Hepatocyte (in vitro differentiated cells): ENCODE results near the gene ZFYVE9. TPM values are rescaled to one million over a fixed set of nuclear protein-coding genes. Genes with fewer than 3 reads are reported as not detected.
A peak's percentile ranks its signal among the peaks of the same experiment; 100 is the strongest.
"Not testable (repeated sequence)": the region's sequence is repeated elsewhere in the genome, so short reads cannot be mapped to it uniquely, and the experiment has no call there.

ENCODE experiments used
- DNase-seq: peaks from one replicate; pipeline ENCODE4 v3.0.0-alpha.2; 2016; ENCODE audit warnings: low spot score
- H2AFZ ChIP-seq: fragments of 200-600 bp; sonication (generic); 2 replicates; pipeline ENCODE4 v1.6.0; 2016; ENCODE audit warnings: antibody characterized with exemption, mild to moderate bottlenecking
- H3K27ac ChIP-seq: fragments of 200-600 bp; sonication (generic); 2 replicates; pipeline ENCODE4 v1.5.1; 2016; ENCODE audit warnings: mild to moderate bottlenecking
- H3K27me3 ChIP-seq: fragments of 200-600 bp; sonication (generic); 2 replicates; pipeline ENCODE4 v1.6.1; 2016
- H3K36me3 ChIP-seq: fragments of 200-600 bp; sonication (generic); replicated peaks from 2 replicates; pipeline ENCODE4 v1.5.1; 2016; ENCODE audit warnings: low read depth; ENCODE audit not compliant: insufficient read depth
- H3K4me1 ChIP-seq: fragments of 200-600 bp; sonication (generic); 2 replicates; pipeline ENCODE4 v1.5.1; 2016; ENCODE audit warnings: mild to moderate bottlenecking, moderate library complexity; ENCODE audit not compliant: insufficient read depth
- H3K4me2 ChIP-seq: fragments of 200-600 bp; sonication (generic); 2 replicates; pipeline ENCODE4 v1.6.0; 2016
- H3K4me3 ChIP-seq: fragments of 200-600 bp; sonication (generic); 2 replicates; pipeline ENCODE4 v1.5.1; 2016; ENCODE audit warnings: mild to moderate bottlenecking
- H3K79me2 ChIP-seq: fragments of 200-600 bp; sonication (generic); 2 replicates; pipeline ENCODE4 v1.6.0; 2017; ENCODE audit warnings: mild to moderate bottlenecking
- H3K9me2 ChIP-seq: fragments of 200-600 bp; sonication (generic); replicated peaks from 2 replicates; pipeline ENCODE4 v1.6.0; 2017; ENCODE audit warnings: mild to moderate bottlenecking; ENCODE audit not compliant: insufficient read depth
- H3K9me3 ChIP-seq: fragments of 200-600 bp; sonication (generic); 2 replicates; pipeline ENCODE4 v1.5.1; 2016; ENCODE audit warnings: low read depth, mild to moderate bottlenecking
- H4K20me1 ChIP-seq: fragments of 200-600 bp; sonication (generic); 2 replicates; pipeline ENCODE4 v1.6.0; 2016; ENCODE audit warnings: mild to moderate bottlenecking; ENCODE audit not compliant: insufficient read depth, poor library complexity, severe bottlenecking
- CTCF ChIP-seq: fragments of 200-600 bp; sonication (generic); IDR thresholded peaks from 2 replicates; pipeline ENCODE4 v1.5.1; 2016; ENCODE audit warnings: antibody characterized with exemption, mild to moderate bottlenecking; ENCODE audit not compliant: poor library complexity
- EZH2 ChIP-seq: fragments of 200-600 bp; sonication (generic); IDR thresholded peaks from 2 replicates; pipeline ENCODE4 v1.6.1; 2016; ENCODE audit warnings: antibody characterized with exemption, mild to moderate bottlenecking, borderline replicate concordance
- EZH2phosphoT487 ChIP-seq: fragments of 200-600 bp; sonication (generic); IDR thresholded peaks from one replicate; pipeline ENCODE4 v1.6.1; 2018; ENCODE audit warnings: antibody characterized with exemption, mild to moderate bottlenecking, low read depth, moderate library complexity; ENCODE audit not compliant: unreplicated experiment, severe bottlenecking
- WGBS: methylation state at CpG from one replicate; pipeline ENCODE4 v1.1.6; 2016; ENCODE audit warnings: low lambda C conversion rate; ENCODE audit errors: missing lambda C conversion rate; 5-methylcytosine and 5-hydroxymethylcytosine counted together
- polyA plus RNA-seq: library from polyadenylated mRNA; unstranded; fragments of >200 nt; fragmentation: Nextera tagmentation; extraction: Ambion mirVana; gene quantifications from 2 replicates; pipeline ENCODE4 v1.2.1, GENCODE V29; 2016
- total RNA-seq: library from RNA; depleted of rRNA; stranded (reverse); fragments of >200 nt; gene quantifications from 2 replicates; pipeline ENCODE4 v1.2.3, GENCODE V29; 2014

ZFYVE9 gene
- total RNA-seq (29.0 and 31.0 TPM in 2 replicates), polyA plus RNA-seq (3.2 and 4.6 TPM in 2 replicates)

- H3K4me3 ChIP-seq: peak within 1 kb of the TSS; percentile 93
- H3K4me2 ChIP-seq: peak within 1 kb of the TSS; percentile 91
- no peaks in the 10 kb centered on the region for H3K27me3 ChIP-seq
- H3K36me3 ChIP-seq: no peaks in the 10 kb centered on the region
- H4K20me1 ChIP-seq: peaks cover 3% of the 10 kb centered on the region
- H3K9me3 ChIP-seq: no peaks in the 10 kb centered on the region
- peaks cover 11% of the 10 kb centered on the region for H3K4me1 ChIP-seq
- peak within 1 kb of the TSS; percentile 100 for H2AFZ ChIP-seq
- 1% methylated on average over 68 of the region's 72 CpGs for WGBS
- H3K27ac ChIP-seq: peak within 1 kb of the TSS; percentile 98
- DNase-seq: peak; percentile 93
- no peaks in the 10 kb centered on the region for H3K9me2 ChIP-seq
- no peak for TF ChIP-seq EZH2phosphoT487
- peak; percentile 57 for TF ChIP-seq CTCF
- TF ChIP-seq EZH2: no peak
- peaks cover 39% of the 10 kb centered on the region for H3K79me2 ChIP-seq
Measured at GRCh38 chr1:52141513-52142219, at the start of gene ZFYVE9. Gene ZFYVE9 (plus strand): TSS chr1:52142089. CDS start chr1:52233207, 91,118 bp downstream.

- H3K9me2 ChIP-seq, H4K20me1 ChIP-seq, H3K4me3 ChIP-seq, H2AFZ ChIP-seq, H3K4me2 ChIP-seq, H3K36me3 ChIP-seq, H3K27ac ChIP-seq, H3K4me1 ChIP-seq, DNase-seq, H3K79me2 ChIP-seq, H3K27me3 ChIP-seq, H3K9me3 ChIP-seq: not testable (repeated sequence)
- WGBS: 91% methylated on average over 7 of the region's 7 CpGs
Measured at GRCh38 chr1:52094300-52094699, 47.6 kb upstream of the ZFYVE9 start.

- H3K79me2 ChIP-seq: no peaks in the 10 kb centered on the region
- H3K36me3 ChIP-seq: no peaks in the 10 kb centered on the region
- TF ChIP-seq EZH2phosphoT487: no peak
- no peak for TF ChIP-seq CTCF
- no peak for TF ChIP-seq EZH2
- DNase-seq: no peak
- no peaks in the 10 kb centered on the region for H3K9me2 ChIP-seq
- no peaks in the 10 kb centered on the region for H4K20me1 ChIP-seq
- H3K27me3 ChIP-seq: no peaks in the 10 kb centered on the region
- H3K4me2 ChIP-seq: no peak overlapping the region
- H3K9me3 ChIP-seq: no peaks in the 10 kb centered on the region
- no peaks in the 10 kb centered on the region for H3K4me1 ChIP-seq
- no peak overlapping the region for H3K27ac ChIP-seq
- no peak overlapping the region for H2AFZ ChIP-seq
- H3K4me3 ChIP-seq: no peak overlapping the region
- WGBS: 92% methylated on average over 8 of the region's 8 CpGs
Measured at GRCh38 chr1:52096216-52096615, 45.7 kb upstream of the ZFYVE9 start.

- no peaks in the 10 kb centered on the region for H4K20me1 ChIP-seq
- no peak for DNase-seq
- H3K36me3 ChIP-seq: no peaks in the 10 kb centered on the region
- no peaks in the 10 kb centered on the region for H3K79me2 ChIP-seq
- H3K9me3 ChIP-seq: no peaks in the 10 kb centered on the region
- no peaks in the 10 kb centered on the region for H3K27me3 ChIP-seq
- 51% methylated on average over 8 of the region's 8 CpGs for WGBS
- no peak overlapping the region for H3K27ac ChIP-seq
- H3K4me2 ChIP-seq: no peak overlapping the region
- no peaks in the 10 kb centered on the region for H3K4me1 ChIP-seq
- H3K9me2 ChIP-seq: no peaks in the 10 kb centered on the region
- no peak overlapping the region for H2AFZ ChIP-seq
- no peak overlapping the region for H3K4me3 ChIP-seq
- TF ChIP-seq EZH2 (no peak), CTCF (no peak)
Measured at GRCh38 chr1:52098139-52098871, 43.6 kb upstream of the ZFYVE9 start.
